Measurements from ENCODE around the gene ITGA8. TPM values are rescaled to one million over a fixed set of nuclear protein-coding genes. Genes with fewer than 3 reads are reported as not detected.

Gene ITGA8
- total RNA-seq, 1 experiment from 2014 or later, result not detected

DNA sequence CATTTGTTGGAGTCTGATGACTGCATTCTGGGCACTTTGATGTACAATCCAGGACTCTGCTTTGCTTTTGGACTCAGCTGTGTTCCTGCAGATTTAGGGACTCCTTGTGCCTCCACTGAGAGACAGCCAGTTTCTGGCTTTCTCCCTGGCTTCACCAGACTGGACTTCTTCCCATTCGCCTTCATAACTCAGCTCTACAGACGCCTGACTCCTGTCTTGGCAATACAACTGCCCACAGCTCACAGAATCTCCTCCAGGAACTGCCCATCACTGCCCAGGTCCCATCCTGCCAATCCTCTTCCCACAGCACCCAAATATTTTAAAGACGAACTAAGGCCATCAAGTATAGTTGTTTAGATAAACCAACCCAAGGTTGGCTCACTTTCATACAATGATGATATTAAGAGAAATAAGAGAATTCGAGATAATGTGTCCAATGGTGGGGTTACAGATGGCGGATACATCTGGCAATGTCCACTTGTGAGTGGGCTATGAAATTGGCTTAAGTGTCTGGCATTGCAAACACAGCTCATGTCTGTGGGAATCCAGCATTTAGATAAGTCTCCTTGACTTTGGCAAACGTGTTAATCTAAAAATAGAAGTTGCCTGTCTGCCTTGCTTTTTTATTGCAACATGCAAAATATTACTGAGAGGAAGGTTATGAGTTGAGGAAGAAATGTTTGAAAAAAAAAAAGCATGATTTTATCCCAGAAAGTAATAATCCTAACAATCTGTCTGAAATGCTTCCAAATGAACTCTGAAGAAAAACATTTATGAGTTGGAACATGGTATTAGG, 95.1 kb downstream of the ITGA8 start:
- no TSS peak for BruUV-seq (replicated peaks)
- H3K9me3 Mint-ChIP-seq (ENCODE audit: low read depth, unreplicated experiment), result no peaks in the 10 kb centered on the region
- no peak overlapping the region for H3K4me3 Mint-ChIP-seq (ENCODE audit: low read depth, unreplicated experiment)
- DNase-seq, result no peak
- peaks cover 67% of the 10 kb centered on the region for H3K27me3 Mint-ChIP-seq (ENCODE audit: unreplicated experiment)
- no peaks in the 10 kb centered on the region for H3K36me3 Mint-ChIP-seq (ENCODE audit: insufficient read depth, unreplicated experiment)
- CTCF ChIA-PET, result no interaction called here
- no peaks in the 10 kb centered on the region for H3K4me1 Mint-ChIP-seq (ENCODE audit: low read depth, unreplicated experiment)
- TF ChIP-seq, protein P1, sequence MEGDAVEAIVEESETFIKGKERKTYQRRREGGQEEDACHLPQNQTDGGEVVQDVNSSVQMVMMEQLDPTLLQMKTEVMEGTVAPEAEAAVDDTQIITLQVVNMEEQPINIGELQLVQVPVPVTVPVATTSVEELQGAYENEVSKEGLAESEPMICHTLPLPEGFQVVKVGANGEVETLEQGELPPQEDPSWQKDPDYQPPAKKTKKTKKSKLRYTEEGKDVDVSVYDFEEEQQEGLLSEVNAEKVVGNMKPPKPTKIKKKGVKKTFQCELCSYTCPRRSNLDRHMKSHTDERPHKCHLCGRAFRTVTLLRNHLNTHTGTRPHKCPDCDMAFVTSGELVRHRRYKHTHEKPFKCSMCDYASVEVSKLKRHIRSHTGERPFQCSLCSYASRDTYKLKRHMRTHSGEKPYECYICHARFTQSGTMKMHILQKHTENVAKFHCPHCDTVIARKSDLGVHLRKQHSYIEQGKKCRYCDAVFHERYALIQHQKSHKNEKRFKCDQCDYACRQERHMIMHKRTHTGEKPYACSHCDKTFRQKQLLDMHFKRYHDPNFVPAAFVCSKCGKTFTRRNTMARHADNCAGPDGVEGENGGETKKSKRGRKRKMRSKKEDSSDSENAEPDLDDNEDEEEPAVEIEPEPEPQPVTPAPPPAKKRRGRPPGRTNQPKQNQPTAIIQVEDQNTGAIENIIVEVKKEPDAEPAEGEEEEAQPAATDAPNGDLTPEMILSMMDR (IDR thresholded peaks at IDR 0.05; ENCODE audit: unreplicated experiment), result no peak
- no peak overlapping the region for H3K27ac Mint-ChIP-seq (ENCODE audit: unreplicated experiment)
- intact Hi-C loops (cut with micrococcal nuclease; ENCODE audit: unreplicated experiment), result no loop called here

DNA sequence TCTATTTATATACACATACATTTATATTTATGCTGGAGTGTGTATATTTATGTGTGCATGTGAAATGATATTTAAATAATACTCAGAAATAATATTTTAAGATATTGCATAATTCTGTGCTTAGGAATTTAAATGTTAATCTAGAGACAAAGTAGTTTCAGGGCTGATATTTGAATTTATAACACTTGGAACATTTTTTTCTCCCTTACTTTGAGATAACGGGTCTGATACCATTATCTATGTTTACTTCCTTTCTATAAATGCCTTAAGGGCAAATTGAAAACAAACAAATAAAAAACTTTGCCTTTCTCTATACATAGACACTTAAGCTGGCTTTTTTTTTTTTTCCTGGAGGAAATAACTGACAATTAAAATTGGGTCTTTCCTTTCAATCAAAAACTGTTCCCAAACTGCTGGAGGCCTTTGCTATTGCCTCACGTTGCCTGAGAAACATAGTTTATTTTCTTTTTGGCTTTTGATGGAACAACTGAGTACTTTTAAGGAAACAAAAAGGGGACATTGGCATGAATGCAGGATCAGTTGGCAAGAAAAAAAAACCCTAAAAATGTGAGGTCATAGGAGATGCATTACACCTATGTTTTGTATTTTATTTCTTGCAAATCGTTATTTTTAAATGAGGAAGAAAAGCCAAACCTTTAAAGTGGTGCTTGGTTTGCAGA, 98.7 kb downstream of the ITGA8 start:
- CTCF ChIA-PET, result no interaction called here
- no peak overlapping the region for H3K4me3 Mint-ChIP-seq (ENCODE audit: low read depth, unreplicated experiment)
- no peaks in the 10 kb centered on the region for H3K9me3 Mint-ChIP-seq (ENCODE audit: low read depth, unreplicated experiment)
- intact Hi-C loops (cut with micrococcal nuclease; ENCODE audit: unreplicated experiment), result no loop called here
- H3K4me1 Mint-ChIP-seq (ENCODE audit: low read depth, unreplicated experiment), result no peaks in the 10 kb centered on the region
- H3K27me3 Mint-ChIP-seq (ENCODE audit: unreplicated experiment), result peaks cover 88% of the 10 kb centered on the region
- no peaks in the 10 kb centered on the region for H3K36me3 Mint-ChIP-seq (ENCODE audit: insufficient read depth, unreplicated experiment)
- BruUV-seq (replicated peaks), result no TSS peak
- no peak for DNase-seq
- no peak overlapping the region for H3K27ac Mint-ChIP-seq (ENCODE audit: unreplicated experiment)
- TF ChIP-seq, protein P1 (IDR thresholded peaks at IDR 0.05; ENCODE audit: unreplicated experiment), result no peak

DNA sequence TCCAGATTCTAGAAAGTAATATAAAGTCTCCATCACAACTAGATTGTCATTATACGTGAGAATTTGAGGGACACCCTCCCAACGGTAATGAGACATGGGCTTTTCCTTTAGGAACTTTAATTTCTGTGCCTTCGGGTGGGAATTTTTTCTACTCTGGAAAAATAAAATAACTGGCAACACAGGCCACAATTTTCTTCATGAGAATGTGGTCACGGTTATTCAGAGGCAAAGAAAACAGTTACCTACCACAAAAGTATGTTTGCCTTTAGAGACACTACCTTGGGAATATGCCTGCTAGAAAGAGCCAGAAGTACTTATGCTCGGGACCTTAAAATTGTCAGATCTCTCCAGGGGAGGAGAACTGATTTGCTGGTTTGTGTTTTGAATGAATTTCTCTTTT, 99.4 kb downstream of the ITGA8 start:
- no peak for DNase-seq
- H3K4me3 Mint-ChIP-seq (ENCODE audit: low read depth, unreplicated experiment), result no peak overlapping the region
- TF ChIP-seq, protein P1 (IDR thresholded peaks at IDR 0.05; ENCODE audit: unreplicated experiment), result no peak
- no peaks in the 10 kb centered on the region for H3K4me1 Mint-ChIP-seq (ENCODE audit: low read depth, unreplicated experiment)
- intact Hi-C loops (cut with micrococcal nuclease; ENCODE audit: unreplicated experiment), result no loop called here
- CTCF ChIA-PET, result no interaction called here
- no peaks in the 10 kb centered on the region for H3K36me3 Mint-ChIP-seq (ENCODE audit: insufficient read depth, unreplicated experiment)
- H3K27me3 Mint-ChIP-seq (ENCODE audit: unreplicated experiment), result peaks cover 89% of the 10 kb centered on the region
- H3K27ac Mint-ChIP-seq (ENCODE audit: unreplicated experiment), result no peak overlapping the region
- no TSS peak for BruUV-seq (replicated peaks)
- no peaks in the 10 kb centered on the region for H3K9me3 Mint-ChIP-seq (ENCODE audit: low read depth, unreplicated experiment)

DNA sequence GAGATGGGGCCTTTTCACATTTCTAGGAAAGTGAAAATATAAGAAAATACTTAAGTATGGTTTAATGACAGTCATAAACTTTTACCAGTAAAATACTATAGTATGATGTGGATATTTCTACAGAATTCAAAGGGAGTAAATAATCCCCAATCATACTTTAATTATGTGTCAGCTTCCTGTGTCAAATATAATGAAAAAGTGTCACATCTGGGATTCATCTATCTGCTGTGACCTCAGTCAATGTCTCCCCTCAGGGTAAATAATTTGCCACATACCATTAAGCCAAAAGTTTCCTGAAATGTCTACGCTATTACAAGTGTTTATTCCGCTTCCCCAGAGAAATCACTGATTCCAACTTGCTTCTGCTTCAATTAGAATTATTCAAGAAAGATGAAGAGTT, 110.5 kb downstream of the ITGA8 start:
- Mint-ChIP-seq H3K36me3 (ENCODE audit: insufficient read depth, unreplicated experiment) (no peaks in the 10 kb centered on the region), H3K4me3 (ENCODE audit: low read depth, unreplicated experiment) (no peak overlapping the region), H3K27ac (ENCODE audit: unreplicated experiment) (no peak overlapping the region), H3K27me3 (ENCODE audit: unreplicated experiment) (peaks cover 39% of the 10 kb centered on the region), H3K9me3 (ENCODE audit: low read depth, unreplicated experiment) (no peaks in the 10 kb centered on the region), H3K4me1 (ENCODE audit: low read depth, unreplicated experiment) (no peaks in the 10 kb centered on the region)
- no peak for DNase-seq
- BruUV-seq (replicated peaks), result no TSS peak
- CTCF ChIA-PET, result no interaction called here
- TF ChIP-seq, protein P1 (IDR thresholded peaks at IDR 0.05; ENCODE audit: unreplicated experiment), result no peak
- intact Hi-C loops (cut with micrococcal nuclease; ENCODE audit: unreplicated experiment), result no loop called here
